Measurements from ENCODE around the gene QPCTL.
"Not testable (repeated sequence)": the region's sequence is repeated elsewhere in the genome, so short reads cannot be mapped to it uniquely, and the experiment has no call there.

The QPCTL gene

DNA sequence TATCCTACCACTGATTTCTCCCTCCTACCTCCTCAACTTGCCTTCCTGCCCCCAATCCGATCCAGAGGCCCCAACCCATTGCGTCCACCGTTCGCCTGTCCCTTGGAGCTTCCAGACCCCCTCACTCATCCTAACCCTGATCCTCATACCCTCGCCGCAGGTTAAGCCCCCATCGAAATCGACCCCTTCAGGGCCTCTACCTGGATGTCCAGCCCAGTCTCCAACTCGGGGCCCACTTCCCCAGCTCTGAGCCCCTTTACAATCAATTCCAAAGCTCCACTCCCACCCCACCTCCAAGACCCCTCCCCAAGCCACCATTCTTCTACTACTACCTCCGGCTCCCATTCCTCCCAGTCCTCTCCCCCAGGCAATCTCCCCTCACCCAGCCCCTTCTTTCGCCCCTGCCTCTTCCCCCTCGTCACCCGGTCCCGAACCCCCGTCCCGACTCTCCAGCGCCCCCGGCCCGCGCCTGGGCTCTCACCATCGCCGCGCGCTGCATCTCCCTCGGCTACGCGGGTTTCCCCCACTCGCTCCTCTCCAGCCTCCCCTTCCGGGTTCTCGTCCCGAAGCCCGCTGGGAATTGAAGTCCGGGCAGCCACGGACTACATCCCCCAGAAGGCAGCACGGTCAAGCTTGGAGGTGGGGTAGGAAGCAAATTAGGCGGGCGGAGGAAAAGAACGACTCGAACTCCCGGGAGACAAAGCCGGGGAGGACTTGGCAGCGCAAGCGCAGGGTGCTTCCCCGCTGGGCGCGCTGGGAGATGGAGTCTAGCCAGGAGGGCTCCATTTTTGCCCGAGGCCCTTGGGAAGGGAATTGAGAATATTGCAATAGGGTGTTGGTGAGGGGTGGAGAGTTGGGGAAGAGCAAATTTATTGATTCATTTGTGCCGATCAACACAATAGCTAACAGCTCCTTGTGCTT, 38.2 kb downstream of the QPCTL start, which contains the start of gene FBXO46:
TSS of gene FBXO46 (minus strand) at position 529 of the 921 bp plus-strand sequence. CDS start 17,401 bp downstream, outside the sequence.
- Histone ChIP-seq H3K27me3 (ENCODE audit: insufficient read depth, low read length) (no peaks in the 10 kb centered on the region), H3K9ac (ENCODE audit: low read depth, low read length) (peak within 1 kb of the TSS; percentile 87), H3K9me3 (ENCODE audit: insufficient read depth, low read depth, low read length) (no peaks in the 10 kb centered on the region), H3K27ac (ENCODE audit: low read length) (peak within 1 kb of the TSS; percentile 16), H3K4me1 (ENCODE audit: insufficient read depth, low read length) (peaks cover 6% of the 10 kb centered on the region), H3K4me3 (ENCODE audit: low read length) (peak within 1 kb of the TSS; percentile 94), H3K36me3 (ENCODE audit: insufficient read depth, low read depth, low read length) (no peaks in the 10 kb centered on the region)

DNA sequence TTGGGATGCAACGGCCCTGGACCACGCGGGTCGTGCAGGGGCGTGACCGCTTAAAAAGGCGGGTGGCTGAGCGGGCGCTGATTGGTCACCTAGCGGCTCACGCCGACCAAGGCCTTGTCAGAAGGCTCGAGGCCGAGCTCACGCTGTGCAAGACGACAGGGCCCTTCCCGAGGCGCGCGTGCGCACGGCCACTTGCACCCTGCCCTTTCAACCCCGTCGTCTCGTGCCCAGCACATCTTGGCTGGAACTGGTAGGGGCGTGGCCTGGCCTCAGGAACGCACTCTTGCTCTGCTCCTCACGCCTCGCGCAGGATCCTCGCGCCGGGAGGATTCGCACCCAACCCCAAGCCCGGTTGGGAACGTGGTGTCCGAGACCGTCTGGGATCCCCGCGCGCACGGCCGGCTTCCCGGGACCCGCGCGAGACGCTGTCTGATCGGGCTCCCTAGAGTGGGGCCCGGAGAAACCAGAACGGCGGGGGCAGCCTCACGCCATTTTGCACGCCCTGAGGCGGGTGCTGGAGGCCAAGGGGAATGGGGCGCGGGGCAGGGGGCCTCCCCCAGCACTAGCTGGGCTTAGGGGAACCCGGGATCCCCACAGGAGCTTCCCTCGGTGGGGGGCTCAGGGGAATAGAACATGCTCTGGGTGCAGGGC, 40.8 kb downstream of the QPCTL start, which contains the start of gene MEIOSIN:
TSS of gene MEIOSIN (plus strand) at position 280 of the 651 bp plus-strand sequence. CDS start 1,938 bp downstream, outside the sequence.
- Histone ChIP-seq H3K4me3 (ENCODE audit: low read length) (no peak within 1 kb of the TSS), H3K36me3 (ENCODE audit: insufficient read depth, low read depth, low read length) (no peaks in the 10 kb centered on the region), H3K27ac (ENCODE audit: low read length) (no peak within 1 kb of the TSS), H3K9ac (ENCODE audit: low read depth, low read length) (no peak within 1 kb of the TSS), H3K4me1 (ENCODE audit: insufficient read depth, low read length) (peaks cover 6% of the 10 kb centered on the region), H3K27me3 (ENCODE audit: insufficient read depth, low read length) (no peaks in the 10 kb centered on the region), H3K9me3 (ENCODE audit: insufficient read depth, low read depth, low read length) (no peaks in the 10 kb centered on the region)

DNA sequence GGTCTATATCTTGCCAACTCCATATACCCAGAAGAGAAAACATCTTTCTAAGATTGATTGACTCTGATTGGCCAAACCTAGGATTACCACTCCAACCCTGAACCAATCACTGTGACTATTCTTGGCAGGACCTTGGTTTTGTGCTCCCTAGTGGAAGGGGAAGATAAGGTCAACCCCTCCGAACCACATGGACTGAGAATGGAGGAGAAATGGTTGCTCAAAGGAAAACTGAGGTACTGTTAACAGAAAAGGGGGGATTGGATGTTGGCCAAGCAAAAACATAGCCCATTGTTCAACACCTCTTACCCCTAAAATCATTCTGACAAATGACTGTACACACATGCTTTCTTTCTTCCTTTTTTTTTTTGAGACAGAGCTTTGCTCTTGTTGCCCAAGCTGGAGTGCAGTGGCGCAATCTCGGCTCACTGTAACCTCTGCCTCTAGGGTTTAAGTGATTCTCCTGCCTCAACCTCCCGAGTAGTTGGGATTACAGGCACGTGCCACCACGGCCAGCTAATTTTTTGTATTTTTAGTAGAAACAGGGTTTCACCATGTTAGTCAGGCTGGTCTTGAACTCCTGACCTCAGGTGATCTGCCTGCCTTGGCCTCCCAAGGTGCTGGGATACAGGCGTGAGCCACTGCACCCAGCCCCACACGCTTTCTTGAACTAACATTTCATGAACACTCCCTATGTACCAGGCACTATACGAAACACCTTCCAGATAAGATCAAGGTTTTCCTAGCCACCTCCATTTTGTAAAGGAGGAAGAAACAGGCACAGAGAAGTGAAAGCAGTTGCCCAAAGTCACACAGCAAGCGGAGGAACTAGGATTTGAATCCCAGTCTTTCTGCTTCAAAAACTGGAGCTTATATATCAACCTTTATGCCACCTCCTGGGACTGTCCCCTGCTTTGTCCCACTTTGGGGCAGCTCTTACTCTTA, 47.3 kb downstream of the QPCTL start:
- Histone ChIP-seq H3K36me3 (ENCODE audit: insufficient read depth, low read depth, low read length) (no peaks in the 10 kb centered on the region), H3K27ac (ENCODE audit: low read length) (no peak overlapping the region), H3K27me3 (ENCODE audit: insufficient read depth, low read length) (no peaks in the 10 kb centered on the region), H3K4me3 (ENCODE audit: low read length) (no peak overlapping the region), H3K9ac (ENCODE audit: low read depth, low read length) (no peak overlapping the region), H3K9me3 (ENCODE audit: insufficient read depth, low read depth, low read length) (no peaks in the 10 kb centered on the region), H3K4me1 (ENCODE audit: insufficient read depth, low read length) (no peaks in the 10 kb centered on the region)

DNA sequence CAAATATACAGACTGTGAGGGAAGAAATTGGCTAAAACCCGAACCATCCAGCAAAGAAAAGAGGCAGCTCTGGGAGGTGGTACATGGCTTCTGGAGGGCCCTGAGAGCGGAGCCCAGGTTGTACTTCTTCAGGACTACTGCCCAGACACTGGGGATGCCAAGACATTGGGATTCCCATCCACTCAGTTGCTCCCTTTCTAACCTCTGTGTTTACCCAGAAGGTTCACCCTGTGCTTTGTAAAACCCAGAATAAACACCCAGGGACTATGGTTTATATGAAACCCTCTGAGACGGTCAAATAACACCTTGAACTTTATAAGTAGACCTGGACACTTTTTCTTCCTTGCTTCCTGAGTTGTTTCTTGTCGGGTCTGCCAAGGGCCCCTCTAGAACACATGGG, 50.5 kb downstream of the QPCTL start:
- H3K4me1 ChIP-seq (ENCODE audit: insufficient read depth, low read length), result no peaks in the 10 kb centered on the region
- no peaks in the 10 kb centered on the region for H3K9me3 ChIP-seq (ENCODE audit: insufficient read depth, low read depth, low read length)
- H3K27me3 ChIP-seq (ENCODE audit: insufficient read depth, low read length), result no peaks in the 10 kb centered on the region
- H3K36me3 ChIP-seq (ENCODE audit: insufficient read depth, low read depth, low read length), result no peaks in the 10 kb centered on the region
- H3K27ac ChIP-seq (ENCODE audit: low read length), result no peak overlapping the region
- H3K4me3 ChIP-seq (ENCODE audit: low read length), result no peak overlapping the region
- H3K9ac ChIP-seq (ENCODE audit: low read depth, low read length), result no peak overlapping the region

- no peak overlapping the region for H3K27ac ChIP-seq (ENCODE audit: low read length)
- no peaks in the 10 kb centered on the region for H3K36me3 ChIP-seq (ENCODE audit: insufficient read depth, low read depth, low read length)
These were observed 53.1 kb downstream of the QPCTL start for GRCh38 chr19:45745606-45746005.

GRCh38 chr19:45746866-45747265, 54.4 kb downstream of the QPCTL start:
- H3K9ac ChIP-seq (ENCODE audit: low read depth, low read length), result no peak overlapping the region
- no peak overlapping the region for H3K27ac ChIP-seq (ENCODE audit: low read length)
- H3K4me1 ChIP-seq (ENCODE audit: insufficient read depth, low read length), result no peaks in the 10 kb centered on the region
- no peaks in the 10 kb centered on the region for H3K36me3 ChIP-seq (ENCODE audit: insufficient read depth, low read depth, low read length)
- no peaks in the 10 kb centered on the region for H3K27me3 ChIP-seq (ENCODE audit: insufficient read depth, low read length)
- H3K4me3 ChIP-seq (ENCODE audit: low read length), result no peak overlapping the region
- H3K9me3 ChIP-seq (ENCODE audit: insufficient read depth, low read depth, low read length), result no peaks in the 10 kb centered on the region

More at GRCh38 chr19:45745606-45746005, 53.1 kb downstream of the QPCTL start:
- no peaks in the 10 kb centered on the region for H3K4me1 ChIP-seq (ENCODE audit: insufficient read depth, low read length)
- H3K4me3 ChIP-seq (ENCODE audit: low read length), result no peak overlapping the region
- no peak overlapping the region for H3K9ac ChIP-seq (ENCODE audit: low read depth, low read length)
- H3K27me3 ChIP-seq (ENCODE audit: insufficient read depth, low read length), result no peaks in the 10 kb centered on the region
- H3K9me3 ChIP-seq (ENCODE audit: insufficient read depth, low read depth, low read length), result no peaks in the 10 kb centered on the region

- H3K27ac ChIP-seq (ENCODE audit: low read length), result no peak overlapping the region
- H3K9me3 ChIP-seq (ENCODE audit: insufficient read depth, low read depth, low read length), result no peaks in the 10 kb centered on the region
- no peak overlapping the region for H3K9ac ChIP-seq (ENCODE audit: low read depth, low read length)
- H3K36me3 ChIP-seq (ENCODE audit: insufficient read depth, low read depth, low read length), result no peaks in the 10 kb centered on the region
- no peaks in the 10 kb centered on the region for H3K27me3 ChIP-seq (ENCODE audit: insufficient read depth, low read length)
- no peak overlapping the region for H3K4me3 ChIP-seq (ENCODE audit: low read length)
- H3K4me1 ChIP-seq (ENCODE audit: insufficient read depth, low read length), result no peaks in the 10 kb centered on the region
These were observed 55.0 kb downstream of the QPCTL start for GRCh38 chr19:45747513-45747912.

GRCh38 chr19:45751483-45751882, 59.0 kb downstream of the QPCTL start:
- H3K36me3 ChIP-seq (ENCODE audit: insufficient read depth, low read depth, low read length); H3K4me1 ChIP-seq (ENCODE audit: insufficient read depth, low read length); H3K27me3 ChIP-seq (ENCODE audit: insufficient read depth, low read length); H3K4me3 ChIP-seq (ENCODE audit: low read length); H3K9ac ChIP-seq (ENCODE audit: low read depth, low read length); H3K27ac ChIP-seq (ENCODE audit: low read length); H3K9me3 ChIP-seq (ENCODE audit: insufficient read depth, low read depth, low read length): not testable (repeated sequence)

GRCh38 chr19:45752639-45753038, 60.2 kb downstream of the QPCTL start:
- H3K4me1 ChIP-seq (ENCODE audit: insufficient read depth, low read length), result no peaks in the 10 kb centered on the region
- H3K9me3 ChIP-seq (ENCODE audit: insufficient read depth, low read depth, low read length), result no peaks in the 10 kb centered on the region

GRCh38 chr19:45753548-45753947, 61.1 kb downstream of the QPCTL start:
- no peak overlapping the region for H3K27ac ChIP-seq (ENCODE audit: low read length)
- no peaks in the 10 kb centered on the region for H3K4me1 ChIP-seq (ENCODE audit: insufficient read depth, low read length)
- no peaks in the 10 kb centered on the region for H3K27me3 ChIP-seq (ENCODE audit: insufficient read depth, low read length)
- no peak overlapping the region for H3K9ac ChIP-seq (ENCODE audit: low read depth, low read length)
- no peaks in the 10 kb centered on the region for H3K36me3 ChIP-seq (ENCODE audit: insufficient read depth, low read depth, low read length)
- no peak overlapping the region for H3K4me3 ChIP-seq (ENCODE audit: low read length)
- H3K9me3 ChIP-seq (ENCODE audit: insufficient read depth, low read depth, low read length), result no peaks in the 10 kb centered on the region

More at GRCh38 chr19:45752639-45753038, 60.2 kb downstream of the QPCTL start:
- Histone ChIP-seq H3K27me3 (ENCODE audit: insufficient read depth, low read length) (no peaks in the 10 kb centered on the region), H3K36me3 (ENCODE audit: insufficient read depth, low read depth, low read length) (no peaks in the 10 kb centered on the region), H3K4me3 (ENCODE audit: low read length) (no peak overlapping the region), H3K27ac (ENCODE audit: low read length) (no peak overlapping the region), H3K9ac (ENCODE audit: low read depth, low read length) (no peak overlapping the region)
